OCI-LY7 (cell line): Measurements from ENCODE around the gene GPC3. TPM values are rescaled to one million over a fixed set of nuclear protein-coding genes. Genes with fewer than 3 reads are reported as not detected.

Experiments used
- BruUV-seq: library from RNA; stranded (reverse); fragments of 400-500 nt; replicated peaks from 2 replicates; lab custom pipeline; 2021; lab: Mats Ljungman, UMichigan
- CTCF ChIA-PET: fragments of 300-600 bp; sonication (Branson Sonifier 250); formaldehyde crosslinking; loops from one replicate; lab custom pipeline; 2022; ENCODE audit warnings: antibody characterized with exemption; ENCODE audit not compliant: unreplicated experiment; lab: Charles Lee
- POLR2A ChIA-PET: fragments of 300-600 bp; sonication (Branson Sonifier 250); formaldehyde crosslinking; loops from one replicate; lab custom pipeline; 2022; ENCODE audit warnings: antibody characterized with exemption; lab: Charles Lee
- DNase-seq: peaks from one replicate; pipeline ENCODE4 v3.0.0-alpha.2; 2015; ENCODE audit warnings: low spot score
- H2AFZ ChIP-seq: fragments of 200-600 bp; sonication (generic), shearing (Covaris generic); 2 replicates; pipeline ENCODE4 v1.6.1; 2014; ENCODE audit warnings: mild to moderate bottlenecking, antibody characterized with exemption, low read length, moderate library complexity
- H3K27ac ChIP-seq: fragments of 200-600 bp; sonication (generic); 2 replicates; pipeline ENCODE4 v1.5.1; 2014; ENCODE audit warnings: mixed run types, low read depth, mild to moderate bottlenecking, moderate library complexity, low read length, inconsistent platforms; ENCODE audit not compliant: poor library complexity, severe bottlenecking
- H3K36me3 ChIP-seq: fragments of 200-600 bp; sonication (generic); 2 replicates; pipeline ENCODE4 v1.6.1; 2014; ENCODE audit warnings: mild to moderate bottlenecking, antibody characterized with exemption, low read length, moderate library complexity, mixed read lengths; ENCODE audit not compliant: insufficient read depth
- H3K4me1 ChIP-seq: fragments of 200-600 bp; sonication (generic); 2 replicates; pipeline ENCODE4 v1.5.1; 2014; ENCODE audit warnings: mild to moderate bottlenecking, low read length; ENCODE audit not compliant: insufficient read depth, poor library complexity, severe bottlenecking
- H3K4me2 ChIP-seq: fragments of 200-600 bp; sonication (generic); 2 replicates; pipeline ENCODE4 v1.6.1; 2014; ENCODE audit warnings: mild to moderate bottlenecking, low read length
- H3K4me3 ChIP-seq: fragments of 200-600 bp; sonication (generic); 2 replicates; pipeline ENCODE4 v1.5.1; 2014; ENCODE audit warnings: mild to moderate bottlenecking, low read depth, low read length; ENCODE audit not compliant: poor library complexity, severe bottlenecking
- H3K79me2 ChIP-seq: fragments of 200-600 bp; sonication (generic); 2 replicates; pipeline ENCODE4 v1.6.1; 2016; ENCODE audit warnings: low read depth, mild to moderate bottlenecking, low read length, moderate library complexity, mixed read lengths; ENCODE audit not compliant: insufficient read depth
- H3K9me2 ChIP-seq: fragments of 200-600 bp; sonication (generic); 2 replicates; pipeline ENCODE4 v1.6.1; 2016; ENCODE audit warnings: mild to moderate bottlenecking, low read length, mixed read lengths; ENCODE audit not compliant: insufficient read depth
- H3K9me3 ChIP-seq: fragments of 200-600 bp; sonication (generic); 2 replicates; pipeline ENCODE4 v1.6.1; 2014; ENCODE audit warnings: mild to moderate bottlenecking, mixed run types, low read length, mixed read lengths
- H4K20me1 ChIP-seq: fragments of 200-600 bp; sonication (generic); 2 replicates; pipeline ENCODE4 v1.6.1; 2014; ENCODE audit warnings: mild to moderate bottlenecking, antibody characterized with exemption, low read length, moderate library complexity, mixed read lengths; ENCODE audit not compliant: insufficient read depth
- EZH2phosphoT487 ChIP-seq: fragments of 200-600 bp; sonication (generic); IDR thresholded peaks from 2 replicates; pipeline ENCODE4 v1.6.1; 2018; ENCODE audit warnings: low read depth, borderline replicate concordance, mild to moderate bottlenecking, mixed run types, antibody characterized with exemption, low read length, moderate library complexity, mixed read lengths
- intact Hi-C: fragments of 100-400 bp; cut with micrococcal nuclease; formaldehyde crosslinking; loops from one replicate; pipeline ENCODE4 v1.10.0; 2022; ENCODE audit not compliant: unreplicated experiment
- total RNA-seq, 2 experiments: library from RNA; depleted of rRNA in 1 of 2; stranded (reverse); fragments of >200 nt in 1 of 2; shearing (Covaris generic) in 1 of 2; gene quantifications; 2 replicates each; pipeline ENCODE4 v1.2.3, GENCODE V29; 2014 to 2022
- TF ChIP-seq, protein P1 (sequence below): fragments of 200-600 bp; sonication (generic); conservative IDR thresholded peaks from 2 replicates; pipeline ENCODE4 v1.5.1; 2014; ENCODE audit warnings: mild to moderate bottlenecking, antibody characterized with exemption, low read length, moderate library complexity, mixed read lengths

The GPC3 gene
- total RNA-seq, 2 experiments from 2014 or later: not detected

GRCh38 chrX:133995759-133996158 lies 10.4 kb upstream of the GPC3 start:
- Histone ChIP-seq H3K27ac (no peak overlapping the region), H3K4me1 (no peaks in the 10 kb centered on the region), H3K4me3 (no peak overlapping the region), H3K9me2 (no peaks in the 10 kb centered on the region), H3K9me3 (no peaks in the 10 kb centered on the region), H2AFZ (no peak overlapping the region), H3K4me2 (no peak overlapping the region), H3K79me2 (no peaks in the 10 kb centered on the region), H3K36me3 (no peaks in the 10 kb centered on the region), H4K20me1 (no peaks in the 10 kb centered on the region)
- no TSS peak for BruUV-seq
- ChIA-PET CTCF (no interaction called here), POLR2A (no interaction called here)
- DNase-seq: no peak
- TF ChIP-seq EZH2phosphoT487: no peak
- TF ChIP-seq, protein P1, sequence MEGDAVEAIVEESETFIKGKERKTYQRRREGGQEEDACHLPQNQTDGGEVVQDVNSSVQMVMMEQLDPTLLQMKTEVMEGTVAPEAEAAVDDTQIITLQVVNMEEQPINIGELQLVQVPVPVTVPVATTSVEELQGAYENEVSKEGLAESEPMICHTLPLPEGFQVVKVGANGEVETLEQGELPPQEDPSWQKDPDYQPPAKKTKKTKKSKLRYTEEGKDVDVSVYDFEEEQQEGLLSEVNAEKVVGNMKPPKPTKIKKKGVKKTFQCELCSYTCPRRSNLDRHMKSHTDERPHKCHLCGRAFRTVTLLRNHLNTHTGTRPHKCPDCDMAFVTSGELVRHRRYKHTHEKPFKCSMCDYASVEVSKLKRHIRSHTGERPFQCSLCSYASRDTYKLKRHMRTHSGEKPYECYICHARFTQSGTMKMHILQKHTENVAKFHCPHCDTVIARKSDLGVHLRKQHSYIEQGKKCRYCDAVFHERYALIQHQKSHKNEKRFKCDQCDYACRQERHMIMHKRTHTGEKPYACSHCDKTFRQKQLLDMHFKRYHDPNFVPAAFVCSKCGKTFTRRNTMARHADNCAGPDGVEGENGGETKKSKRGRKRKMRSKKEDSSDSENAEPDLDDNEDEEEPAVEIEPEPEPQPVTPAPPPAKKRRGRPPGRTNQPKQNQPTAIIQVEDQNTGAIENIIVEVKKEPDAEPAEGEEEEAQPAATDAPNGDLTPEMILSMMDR: no peak
- intact Hi-C loops: no loop called here

GRCh38 chrX:133994576-133994975 lies 9.2 kb upstream of the GPC3 start:
- no peak overlapping the region for H3K4me2 ChIP-seq
- no peak overlapping the region for H3K27ac ChIP-seq
- H3K36me3 ChIP-seq: no peaks in the 10 kb centered on the region
- no peak for DNase-seq
- BruUV-seq: no TSS peak
- no peaks in the 10 kb centered on the region for H3K9me3 ChIP-seq
- no peak for TF ChIP-seq EZH2phosphoT487
- TF ChIP-seq, protein P1: no peak
- CTCF ChIA-PET: no interaction called here
- no peak overlapping the region for H2AFZ ChIP-seq
- no peak overlapping the region for H3K4me3 ChIP-seq
- H3K79me2 ChIP-seq: no peaks in the 10 kb centered on the region
- no peaks in the 10 kb centered on the region for H3K9me2 ChIP-seq
- H4K20me1 ChIP-seq: no peaks in the 10 kb centered on the region
- no peaks in the 10 kb centered on the region for H3K4me1 ChIP-seq
- POLR2A ChIA-PET: no interaction called here
- intact Hi-C loops: no loop called here

DNA sequence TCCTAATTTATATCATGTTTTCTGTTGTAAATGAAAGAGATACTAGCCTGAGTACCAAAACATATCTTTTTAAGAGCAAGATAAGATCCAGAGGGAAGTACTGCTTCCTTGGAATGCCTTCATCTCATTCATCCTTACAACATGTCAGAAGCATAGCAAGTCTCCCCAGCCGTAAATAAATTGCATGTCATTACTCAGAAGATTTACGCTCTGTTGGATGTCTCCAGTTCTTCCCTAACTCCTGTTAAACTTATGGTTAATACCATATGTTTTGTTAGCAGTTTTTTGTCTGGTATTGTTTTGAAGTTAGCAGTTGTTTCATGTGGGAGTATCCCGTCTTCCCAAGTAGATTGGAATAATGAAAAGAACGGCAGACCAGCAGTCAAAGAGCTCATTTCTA lies 7.5 kb upstream of the GPC3 start:
- no TSS peak for BruUV-seq
- H3K9me2 ChIP-seq: no peaks in the 10 kb centered on the region
- no peak for DNase-seq
- no peak for TF ChIP-seq EZH2phosphoT487
- TF ChIP-seq, protein P1: no peak
- no peaks in the 10 kb centered on the region for H3K9me3 ChIP-seq
- H4K20me1 ChIP-seq: no peaks in the 10 kb centered on the region
- H3K27ac ChIP-seq: no peak overlapping the region
- intact Hi-C loops: no loop called here
- no peaks in the 10 kb centered on the region for H3K4me1 ChIP-seq
- ChIA-PET POLR2A (no interaction called here), CTCF (no interaction called here)
- H3K4me3 ChIP-seq: no peak overlapping the region
- H3K79me2 ChIP-seq: no peaks in the 10 kb centered on the region
- no peaks in the 10 kb centered on the region for H3K36me3 ChIP-seq
- no peak overlapping the region for H2AFZ ChIP-seq
- H3K4me2 ChIP-seq: no peak overlapping the region
